Dermis microvascular lymphatic vessel endothelial cell (primary cell): ENCODE measurements around the gene TMEM44. TPM values are rescaled to one million over a fixed set of nuclear protein-coding genes. Genes with fewer than 3 reads are reported as not detected.
A peak's percentile ranks its signal among the peaks of the same experiment; 100 is the strongest.

ENCODE experiments used
- DNase-seq, 2 donors: peaks; one replicate each; pipeline versions ENCODE4 v3.0.0 to v3.0.0-alpha.2; 2010; ENCODE audit warnings: low read depth in 2 of 2
- total RNA-seq: library from RNA; depleted of rRNA; stranded (reverse); fragments of >200 nt; gene quantifications from 2 replicates; pipeline ENCODE4 v1.2.1, GENCODE V29; 2014

Gene TMEM44
- total RNA-seq, 1 donor from 2014 or later: 27.0 TPM

DNA sequence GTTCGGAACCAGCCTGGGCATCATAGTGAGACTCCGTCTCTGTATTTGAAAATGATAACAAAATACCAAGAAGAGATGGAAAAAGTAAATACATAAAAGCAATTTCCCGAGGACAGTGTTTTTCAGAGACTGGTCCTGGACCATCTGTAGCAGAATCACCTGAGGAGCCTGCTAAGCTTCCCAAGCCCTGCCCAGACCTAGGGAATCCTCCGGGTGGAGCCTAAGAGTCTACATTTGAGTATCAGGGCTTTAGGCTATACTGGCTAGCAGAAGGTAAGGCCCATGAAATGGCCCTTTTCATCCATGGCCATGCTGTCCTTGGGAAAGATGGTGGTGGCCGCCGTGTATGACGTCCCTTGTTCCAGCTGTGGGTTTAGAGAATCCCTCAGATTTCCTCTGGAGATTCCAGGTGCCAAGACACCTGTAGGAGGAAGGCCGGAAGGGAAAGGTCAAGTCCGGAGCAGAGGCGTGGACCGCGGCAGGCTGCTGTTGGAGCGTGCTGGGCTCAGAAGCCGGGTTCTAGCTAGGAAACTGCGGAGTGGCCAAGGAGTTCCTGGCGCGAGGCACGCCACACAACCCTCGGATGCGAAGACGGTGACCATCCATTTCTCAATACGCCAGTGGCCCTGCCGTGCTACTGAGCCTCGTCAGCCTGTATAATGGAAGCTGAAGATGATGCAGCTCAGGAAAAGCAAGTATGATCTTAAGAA, 50.9 kb downstream of the TMEM44 start:
- DNase-seq: no peak

DNA sequence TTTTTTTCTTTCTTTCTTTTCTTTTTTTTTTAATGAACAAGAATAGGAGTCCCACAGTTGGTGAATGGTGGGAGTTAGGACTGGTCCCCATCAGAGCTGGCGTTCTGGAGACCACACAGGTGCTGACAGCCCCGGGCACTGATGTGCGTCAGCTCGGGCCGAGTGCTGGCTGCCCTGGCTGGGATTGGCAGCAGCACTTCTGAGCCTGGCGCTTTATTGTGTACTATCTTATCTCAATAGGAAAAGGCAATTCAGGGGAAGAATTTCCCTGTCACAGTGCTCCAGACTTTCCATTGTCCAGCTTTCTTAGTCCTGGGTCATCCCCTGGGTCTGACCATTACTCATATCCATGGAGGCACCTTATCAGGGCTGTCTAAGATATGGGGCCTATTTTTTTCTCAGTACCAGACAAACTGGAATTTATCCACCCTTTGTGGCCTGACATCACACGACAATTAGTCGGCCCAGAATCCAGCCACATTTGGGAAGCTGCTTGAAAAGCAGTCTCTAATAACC, 54.1 kb downstream of the TMEM44 start:
- peak in 1 of 2 donors; percentile 78 for DNase-seq

DNA sequence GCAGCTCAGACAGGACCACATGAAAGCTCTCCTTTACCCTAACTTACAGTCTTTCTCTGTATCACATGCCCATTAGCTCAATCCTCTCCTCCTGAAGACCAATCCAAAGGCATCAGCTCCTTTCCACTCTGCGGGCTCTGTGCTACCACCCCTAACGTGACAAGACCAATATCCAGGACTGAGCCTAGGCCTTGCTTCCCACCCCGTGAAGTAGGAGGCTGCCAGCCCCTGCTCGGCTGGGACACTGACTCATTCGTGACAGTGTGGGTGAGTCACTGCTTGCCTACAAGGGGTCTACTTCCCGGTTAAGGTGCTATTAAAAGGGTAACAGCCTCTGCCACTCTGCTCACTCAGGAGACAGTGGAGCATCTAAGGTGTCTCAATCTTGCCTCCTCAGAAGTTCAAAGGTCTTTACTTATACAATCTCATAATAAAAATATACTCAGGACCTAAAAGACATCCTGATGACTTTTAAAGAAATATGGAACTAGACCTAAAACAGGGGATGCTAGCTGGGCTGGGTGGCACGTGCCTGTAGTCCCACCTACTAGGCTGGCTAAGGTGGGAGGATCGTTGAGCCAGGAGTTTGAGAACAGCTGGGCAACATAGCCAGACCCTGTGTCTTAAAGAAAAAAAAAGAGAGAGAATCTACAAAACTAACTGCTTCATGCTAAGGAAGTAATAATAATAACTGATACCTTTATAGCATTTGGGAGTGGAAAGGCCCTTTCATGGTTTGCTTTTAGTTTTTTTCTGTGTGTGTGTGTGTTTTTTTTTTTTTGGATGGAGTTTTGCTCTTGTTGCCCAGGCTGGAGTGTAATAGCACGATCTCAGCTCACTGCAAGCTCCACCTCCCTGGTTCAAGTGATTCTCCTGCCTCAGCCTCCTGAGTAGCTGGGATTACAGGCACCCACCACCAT, 55.0 kb downstream of the TMEM44 start:
- DNase-seq: peak; percentile 40 to 90

DNA sequence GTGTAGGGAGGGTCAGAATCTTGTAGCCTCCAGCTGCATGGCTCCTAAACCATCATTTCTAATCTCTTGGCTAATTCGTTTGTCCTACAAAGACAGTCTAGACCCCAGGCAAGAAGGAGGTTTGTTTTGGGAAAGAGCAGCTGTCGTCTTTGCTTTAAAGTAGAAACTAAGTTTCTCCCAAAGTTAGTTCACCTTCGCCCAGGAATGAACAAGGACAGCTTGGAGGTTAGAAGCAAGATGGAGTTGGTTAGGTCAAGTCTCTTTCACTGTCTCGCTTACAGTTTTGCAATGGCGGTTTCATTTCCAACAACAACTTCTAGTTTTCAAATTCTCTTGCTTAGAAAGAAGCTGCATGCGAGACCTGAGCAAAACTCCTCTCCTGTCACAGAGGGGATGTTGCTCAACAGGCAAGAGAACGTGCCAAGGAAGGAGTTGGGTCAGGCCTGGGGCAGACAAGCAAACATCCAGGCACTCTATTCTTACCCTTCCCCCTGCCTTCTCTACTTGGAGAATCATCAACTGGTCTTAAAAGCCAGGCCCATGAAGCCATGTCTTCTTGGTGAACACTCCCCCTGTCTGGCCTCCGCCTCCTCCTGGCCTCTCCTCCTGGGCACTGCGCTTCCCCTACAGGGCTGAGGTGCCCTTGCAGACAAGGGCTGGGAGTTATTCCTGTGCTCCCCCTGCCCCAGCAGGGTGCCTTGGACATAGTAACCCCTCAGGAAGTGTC, 57.6 kb downstream of the TMEM44 start:
- no peak for DNase-seq

DNA sequence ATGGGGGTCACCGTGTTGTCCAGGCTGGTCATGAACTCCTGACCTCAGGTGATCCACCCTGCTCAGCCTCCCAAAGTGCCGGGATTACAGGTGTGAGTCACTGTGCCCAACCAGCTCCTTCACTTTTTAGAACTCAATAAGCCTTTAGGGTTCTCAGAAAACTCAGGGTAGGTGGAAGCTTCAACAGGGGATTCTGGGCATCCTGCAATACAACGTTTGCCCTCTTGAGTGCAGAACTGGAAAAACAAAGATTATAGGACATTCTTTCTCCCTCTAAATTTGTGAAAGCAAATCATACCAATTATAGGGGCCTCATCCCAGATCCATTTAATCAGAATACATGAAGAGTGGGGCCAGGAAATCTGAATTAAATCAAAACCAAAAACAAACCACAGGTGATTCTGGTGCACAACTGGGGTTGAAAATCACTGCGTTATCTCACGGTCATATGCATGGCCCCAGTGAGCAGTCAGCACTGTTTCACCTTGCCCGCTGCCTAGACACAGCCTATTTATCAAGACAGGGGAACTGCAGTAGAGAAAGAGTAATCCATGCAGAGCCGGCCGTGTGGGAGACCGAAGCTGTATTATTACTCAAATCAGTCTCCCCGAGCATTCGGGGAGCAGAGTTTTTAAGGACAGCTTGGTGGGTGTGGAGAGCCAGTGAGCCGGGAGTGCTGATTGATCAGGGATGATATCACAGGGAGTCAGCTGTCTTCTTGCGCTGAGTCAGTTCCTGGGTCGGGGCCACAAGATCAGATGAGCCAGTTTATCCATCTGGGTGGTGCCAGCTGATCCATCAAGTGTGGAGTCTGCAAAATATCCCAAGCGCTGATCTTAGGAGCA, 58.4 kb downstream of the TMEM44 start:
- DNase-seq: no peak

DNA sequence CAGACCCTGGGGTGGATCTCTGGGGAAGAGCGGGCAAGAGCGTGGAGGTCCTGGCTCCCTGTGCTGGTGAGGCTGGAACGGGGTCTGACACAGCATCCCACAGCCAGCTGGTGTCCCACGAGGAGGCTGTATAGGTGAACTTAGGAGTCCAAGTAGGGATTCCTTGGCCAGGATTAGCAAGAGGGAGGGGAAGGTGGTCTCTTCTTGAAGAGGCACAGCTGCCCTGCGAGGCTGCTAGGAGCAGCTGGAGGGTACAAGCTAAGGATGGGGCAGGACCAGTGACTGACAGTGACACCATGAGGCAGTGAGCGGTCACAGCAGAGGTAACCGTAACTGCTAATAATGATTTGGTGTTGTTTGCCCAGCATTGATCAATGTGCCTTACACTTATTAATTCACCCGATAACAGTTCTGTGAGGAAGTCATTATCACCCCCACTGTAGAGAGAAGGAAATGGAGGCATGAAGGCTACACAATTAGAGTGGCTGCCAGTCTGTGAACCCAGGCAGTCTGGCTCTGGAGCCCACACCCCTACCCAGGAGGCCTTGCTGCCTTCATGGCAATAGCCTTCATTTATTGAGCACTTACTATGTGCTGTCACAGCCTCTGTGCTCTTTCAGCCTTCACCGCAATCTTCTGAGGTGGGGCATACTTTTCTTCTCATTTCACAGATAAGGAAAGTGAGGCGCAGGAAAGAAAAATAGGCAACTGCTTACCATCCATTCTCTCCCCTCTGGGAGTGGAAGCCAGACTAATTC, 59.4 kb downstream of the TMEM44 start:
- peak; percentile 50 to 79 for DNase-seq

DNA sequence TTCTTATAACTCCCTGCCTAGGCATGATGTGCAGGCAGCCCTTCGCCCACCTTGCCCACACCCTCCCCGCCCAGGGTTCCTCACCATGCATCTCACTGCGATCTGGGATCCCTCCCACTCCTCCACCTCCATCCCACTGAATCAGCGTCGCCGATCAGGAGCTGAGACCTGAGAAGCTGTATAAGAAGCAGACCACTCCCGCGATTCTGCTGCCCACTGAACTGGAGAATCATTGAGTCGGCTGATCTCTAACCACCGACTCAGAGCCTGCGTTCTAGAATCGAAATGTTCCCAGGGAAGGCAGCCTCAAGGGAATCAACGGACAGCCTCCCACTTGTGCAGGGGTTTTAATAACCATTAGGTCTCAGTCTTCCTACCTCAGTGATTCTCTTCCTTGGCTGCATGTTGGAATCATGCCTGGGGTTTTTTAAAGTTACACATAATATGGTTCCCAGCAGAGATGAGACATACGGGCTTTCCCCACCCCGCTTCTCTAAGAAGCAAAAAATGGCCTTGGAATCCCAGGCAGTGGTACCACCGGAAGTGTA, 60.2 kb downstream of the TMEM44 start:
- no peak for DNase-seq

DNA sequence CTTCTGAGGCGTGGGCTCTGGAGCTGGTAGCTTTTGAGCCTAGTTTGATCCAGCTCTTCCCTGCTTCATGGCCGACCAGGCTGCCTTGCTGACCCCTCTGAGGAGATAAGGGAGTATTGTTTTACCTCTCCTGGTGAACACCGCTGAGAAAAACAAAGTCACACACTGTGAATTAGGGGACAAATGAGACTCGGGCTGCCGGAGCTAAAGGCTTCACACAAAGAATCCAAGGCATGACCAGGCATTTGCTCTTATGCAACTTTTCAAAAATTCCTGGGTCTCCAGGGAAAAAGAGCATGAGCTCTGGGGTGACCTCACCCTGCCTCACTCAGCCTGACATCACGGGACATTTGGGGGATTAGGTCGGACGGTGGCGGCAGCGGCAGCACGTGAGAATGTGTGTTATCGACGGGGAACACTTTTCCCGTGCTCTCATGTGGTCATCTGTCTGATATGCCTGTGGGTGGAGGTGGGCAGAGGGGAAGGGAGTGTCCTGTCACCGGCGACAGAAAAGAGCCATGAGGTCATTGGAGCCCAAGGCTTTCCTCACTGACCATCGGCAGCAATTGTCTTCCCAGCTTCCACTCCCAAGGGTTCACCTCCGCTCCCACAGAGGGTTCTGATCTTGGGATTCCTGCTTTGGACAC, 61.0 kb downstream of the TMEM44 start:
- DNase-seq: peak; percentile 83 to 86

DNA sequence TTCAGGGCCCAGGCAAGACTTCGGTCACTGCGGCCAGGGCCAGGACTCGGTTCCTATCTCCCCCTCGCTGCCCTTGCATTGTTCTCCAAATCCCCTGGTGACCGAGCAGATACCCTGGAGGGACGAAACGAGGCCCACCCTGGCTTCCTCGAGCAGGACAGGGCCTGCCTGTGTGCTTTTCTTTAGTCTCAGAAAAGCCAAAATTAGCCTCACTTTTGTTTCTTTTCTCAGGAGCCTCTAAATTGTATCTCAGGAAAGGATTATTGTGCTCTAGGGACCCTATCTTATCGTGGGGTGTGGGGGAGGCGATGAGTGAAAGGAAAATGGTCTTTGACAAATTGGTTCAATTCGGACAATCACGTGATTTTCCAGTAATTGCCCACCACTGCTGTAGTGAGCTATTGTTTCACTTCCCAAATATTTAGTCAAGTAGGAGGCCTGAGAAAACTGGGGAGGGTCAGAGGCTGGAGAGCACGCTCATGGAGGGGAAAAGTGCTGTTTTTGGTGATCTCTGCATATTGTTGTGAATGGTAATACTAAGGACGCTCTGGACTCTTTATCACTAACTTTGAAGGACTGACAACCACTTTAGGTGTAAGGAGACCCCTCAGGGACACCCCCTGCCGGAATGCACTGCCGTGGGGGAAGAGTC, 61.6 kb downstream of the TMEM44 start:
- no peak for DNase-seq

DNA sequence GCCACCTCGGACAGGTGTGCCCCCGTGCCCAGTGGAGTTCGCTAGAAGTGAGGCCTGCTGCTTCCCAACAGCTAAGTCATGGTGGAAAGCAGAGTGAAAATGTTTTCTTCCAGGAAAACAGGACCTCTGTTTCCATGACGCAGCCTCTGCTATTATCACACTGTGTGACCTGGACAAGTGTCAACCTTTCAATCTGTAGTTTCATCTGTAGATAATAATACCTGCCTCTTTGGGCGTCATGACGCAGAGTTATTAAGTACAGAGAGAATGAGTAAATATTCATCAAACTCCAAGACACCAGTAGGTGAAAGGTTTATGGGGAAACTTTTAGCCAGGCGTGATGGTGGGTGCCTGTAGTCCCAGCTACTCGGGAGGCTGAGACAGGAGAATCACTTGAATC, 62.3 kb downstream of the TMEM44 start:
- DNase-seq: no peak

DNA sequence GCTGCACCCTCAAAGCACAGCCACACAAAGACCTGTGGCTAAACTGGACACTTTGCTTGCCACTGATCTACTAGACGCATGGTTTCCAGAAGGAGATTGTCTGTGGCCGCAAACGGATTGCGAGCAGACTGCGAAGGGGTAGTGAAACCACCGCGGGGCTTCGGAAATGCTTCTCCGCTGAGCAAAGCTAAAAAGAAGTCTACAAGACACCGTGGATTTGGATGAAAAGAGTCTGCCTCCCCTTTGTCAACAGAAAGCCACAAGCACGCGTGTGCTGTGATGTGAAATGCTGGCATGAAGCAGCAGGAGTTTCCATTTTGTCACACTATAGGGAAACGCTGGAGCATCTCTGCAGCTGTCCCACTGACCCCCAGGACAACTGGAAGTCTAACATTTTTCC, 63.0 kb downstream of the TMEM44 start:
- no peak for DNase-seq

DNA sequence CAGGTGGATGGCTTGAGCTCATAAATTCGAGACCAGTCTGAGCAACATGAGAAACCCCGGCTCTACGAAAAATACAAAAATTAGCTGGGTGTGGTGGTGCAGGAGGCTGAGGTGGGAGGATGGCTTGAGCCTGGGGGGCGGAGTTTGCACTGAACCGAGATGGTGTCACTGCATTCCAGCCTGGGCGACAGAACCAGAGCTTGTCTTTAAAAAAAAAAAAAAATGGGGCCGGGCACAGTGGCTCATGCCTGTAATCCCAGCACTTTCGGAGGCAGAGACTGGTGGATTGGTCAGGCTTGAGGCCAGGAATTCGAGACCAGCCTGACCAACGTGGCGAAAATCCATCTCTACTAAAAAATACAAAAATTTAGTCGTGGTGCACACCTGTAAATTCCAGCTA, 64.0 kb downstream of the TMEM44 start:
- DNase-seq: no peak

DNA sequence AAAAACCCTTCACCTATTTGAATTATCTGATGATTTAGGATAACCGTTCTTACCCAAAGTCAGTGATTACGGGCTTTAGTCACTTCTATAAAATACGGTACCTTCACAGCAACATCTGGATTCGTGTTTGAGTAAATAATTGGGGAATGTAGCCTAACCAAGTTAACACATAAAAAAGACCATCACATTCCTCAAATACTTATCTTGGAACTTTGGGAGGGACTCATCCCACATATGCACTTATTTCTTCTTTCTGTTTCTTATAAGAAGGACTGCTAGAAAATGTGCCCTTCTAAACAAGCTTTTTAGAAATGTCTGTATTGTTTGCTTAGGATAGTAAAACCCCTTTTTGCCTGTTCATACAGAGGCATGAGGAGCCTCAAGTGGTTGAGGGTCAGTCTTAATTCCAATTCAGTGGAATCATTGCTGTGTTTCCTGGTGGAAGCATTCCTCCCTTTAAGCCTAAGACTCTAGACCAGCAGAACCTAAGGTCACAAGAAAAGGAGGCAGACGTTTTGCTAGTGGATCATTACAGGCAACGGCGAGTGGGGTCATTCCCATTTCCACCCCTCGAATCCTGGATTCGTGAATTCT, 67.5 kb downstream of the TMEM44 start:
- no peak for DNase-seq

DNA sequence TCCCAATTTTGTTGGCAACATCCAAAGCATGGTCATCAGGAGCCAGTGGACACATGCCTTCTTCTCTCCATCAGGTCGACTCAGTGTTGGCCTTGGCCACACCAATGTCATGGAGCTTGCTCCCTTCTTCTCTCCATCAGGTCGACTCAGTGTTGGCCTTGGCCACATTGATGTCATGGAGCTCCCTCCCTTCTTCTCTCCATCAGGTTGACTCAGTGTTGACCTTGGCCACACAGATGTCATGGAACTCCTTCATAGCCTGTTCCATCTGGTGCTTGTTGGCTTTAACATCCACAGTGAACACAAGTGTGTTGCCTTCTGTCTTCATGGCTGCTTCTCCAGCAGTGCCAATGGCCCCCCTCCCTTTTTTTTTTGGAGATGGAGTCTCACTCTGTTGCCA, 70.2 kb downstream of the TMEM44 start:
- no peak for DNase-seq

DNA sequence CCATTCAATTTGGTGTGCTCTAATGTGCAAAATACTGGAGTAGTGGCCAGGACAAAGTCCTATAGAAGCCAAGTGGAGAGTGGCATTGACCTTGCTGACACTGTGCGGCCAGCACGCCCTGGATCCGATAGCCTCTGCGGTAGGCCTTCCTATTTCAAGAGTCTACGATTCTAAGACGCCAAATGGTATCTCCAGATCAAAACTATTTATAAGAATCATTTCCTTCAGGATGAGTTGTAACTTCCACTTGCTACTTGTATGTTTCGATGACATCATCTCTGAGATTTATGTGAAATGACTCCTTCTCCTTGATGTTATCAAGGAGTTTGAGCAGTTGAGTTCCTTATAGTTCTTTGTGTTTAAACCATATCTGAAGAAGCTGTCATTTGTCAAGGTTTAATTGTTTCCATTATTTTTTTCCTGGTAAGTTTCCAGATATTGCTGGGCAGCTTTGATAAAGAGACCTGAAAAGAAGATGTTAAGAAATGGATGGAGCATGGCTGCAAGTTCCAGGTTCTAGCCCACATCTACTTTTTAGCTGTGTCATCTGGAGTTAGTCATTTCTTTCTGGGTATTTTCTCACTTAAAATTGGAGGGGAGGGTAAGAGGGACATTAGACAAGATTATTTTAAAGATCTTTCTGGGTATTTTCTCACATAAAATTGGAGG, 71.8 kb downstream of the TMEM44 start:
- peak in 1 of 2 donors; percentile 82 for DNase-seq

DNA sequence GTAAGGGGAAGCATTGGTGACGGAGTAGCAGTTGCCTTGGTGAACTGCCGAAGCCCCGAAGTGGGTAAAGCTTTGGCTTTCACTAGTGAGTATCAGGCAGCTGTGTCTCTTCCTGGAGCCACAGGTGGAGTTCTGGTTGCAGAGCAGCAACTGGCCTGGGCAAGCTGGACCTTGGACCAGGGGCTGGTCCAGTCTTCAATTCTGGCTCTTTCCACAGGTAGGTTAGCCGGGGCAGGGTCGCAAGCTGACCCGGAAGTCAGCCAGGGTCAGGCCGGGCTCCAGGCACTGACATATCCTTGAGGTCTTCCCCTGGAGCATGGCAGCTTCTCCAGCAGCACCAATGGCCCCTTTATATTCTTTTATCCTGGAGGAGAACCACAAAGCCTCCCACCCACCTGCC, 73.2 kb downstream of the TMEM44 start:
- DNase-seq: no peak

DNA sequence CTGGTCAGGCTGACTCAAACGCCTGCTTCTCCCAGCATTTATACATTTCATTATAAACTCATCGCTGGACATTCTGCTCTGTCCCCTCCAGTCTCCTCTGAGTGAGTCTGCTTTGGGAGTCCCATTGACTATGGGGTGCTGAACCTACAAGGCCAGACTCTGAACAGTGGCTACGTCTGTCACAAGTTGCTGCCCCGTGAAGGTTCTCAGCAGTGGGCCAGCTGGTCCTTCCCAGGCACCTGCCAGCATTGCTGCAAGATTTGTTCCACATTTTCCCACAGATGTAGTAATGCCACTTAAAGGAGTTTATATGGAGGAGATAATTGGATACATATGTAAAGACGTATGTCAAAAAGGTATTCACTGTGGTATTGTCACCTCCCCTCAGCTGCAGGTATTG, 73.7 kb downstream of the TMEM44 start:
- no peak for DNase-seq
